B cell (primary cell): ENCODE data around the gene EFNA1. TPM values are rescaled to one million over a fixed set of nuclear protein-coding genes. Genes with fewer than 3 reads are reported as not detected.
"Not testable (repeated sequence)": the region's sequence is repeated elsewhere in the genome, so short reads cannot be mapped to it uniquely, and the experiment has no call there.

Experiments used
- ATAC-seq: fragments of 200-7000 bp; cut with Tn5 transposase; one replicate; pipeline ENCODE4 v1.10.0; 2021; ENCODE audit warnings: low read depth, mild to moderate bottlenecking, moderate number of reproducible peaks, moderate library complexity
- CTCF ChIA-PET: fragments of 350-600 bp; sonication (Branson Sonifier 250); formaldehyde crosslinking; loops from one replicate; lab custom pipeline; 2021; ENCODE audit warnings: antibody characterized with exemption, inconsistent platforms; lab: Charles Lee
- POLR2A ChIA-PET: fragments of 350-600 bp; sonication (Branson Sonifier 250); formaldehyde crosslinking; loops from one replicate; lab custom pipeline; 2021; ENCODE audit warnings: antibody characterized with exemption; lab: Charles Lee
- DNase-seq: peaks from one replicate; pipeline ENCODE4 v3.0.0; 2013
- H2AFZ ChIP-seq: 2 replicates; pipeline ENCODE4 v1.6.1; 2012; ENCODE audit warnings: mild to moderate bottlenecking, low read depth, low read length; ENCODE audit not compliant: insufficient read depth, poor library complexity, severe bottlenecking
- H3K27ac ChIP-seq, 2 donors: 1 replicate in 1 of 2; 2 replicates in 1 of 2; pipeline ENCODE4 v1.5.1; 2012 to 2013; ENCODE audit warnings: low read length in 2 of 2, mild to moderate bottlenecking in 2 of 2, moderate library complexity in 1 of 2
- H3K27me3 ChIP-seq, 4 experiments: fragments of 200-600 bp in 1 of 4; sonication (generic) in 1 of 4; replicated peaks in 1 of 4; 1 replicate in 2 of 4; 2 replicates in 2 of 4; pipeline versions ENCODE4 v1.6.1 to v1.7.0; 2013 to 2016; ENCODE audit warnings: low read length in 3 of 4, mild to moderate bottlenecking in 2 of 4, mixed read lengths in 1 of 4, moderate library complexity in 1 of 4; ENCODE audit not compliant: insufficient read depth in 4 of 4, control insufficient read depth in 3 of 4; ENCODE audit errors: control extremely low read depth in 1 of 4
- H3K36me3 ChIP-seq, 2 experiments: replicated peaks in 1 of 2; 1 replicate in 1 of 2; 2 replicates in 1 of 2; pipeline versions ENCODE4 v1.6.1 to v1.7.1; 2013; ENCODE audit warnings: low read length in 1 of 2; ENCODE audit not compliant: insufficient read depth in 2 of 2, control insufficient read depth in 1 of 2; ENCODE audit errors: control extremely low read depth in 1 of 2, extremely low read depth in 1 of 2
- H3K4me1 ChIP-seq, 2 donors: fragments of 200-600 bp in 1 of 2; sonication (generic) in 1 of 2; 1 replicate in 1 of 2; 2 replicates in 1 of 2; pipeline versions ENCODE4 v1.5.1 to v1.6.1; 2013 to 2017; ENCODE audit warnings: low read length in 2 of 2; ENCODE audit not compliant: control insufficient read depth in 2 of 2, insufficient read depth in 2 of 2
- H3K4me2 ChIP-seq: replicated peaks from 2 replicates; pipeline ENCODE3; 2012; ENCODE audit warnings: mild to moderate bottlenecking, low read depth, low read length; ENCODE audit not compliant: poor library complexity, severe bottlenecking
- H3K4me3 ChIP-seq, 5 experiments: fragments of 200-600 bp in 1 of 5; sonication (generic) in 1 of 5; 1 replicate in 3 of 5; 2 replicates in 2 of 5; pipeline versions ENCODE4 v1.5.1 to v1.7.0; 2011 to 2016; ENCODE audit warnings: low read length in 4 of 5, mild to moderate bottlenecking in 4 of 5, low read depth in 2 of 5, control low read depth in 1 of 5, moderate library complexity in 1 of 5; ENCODE audit not compliant: insufficient read depth in 1 of 5; ENCODE audit errors: control extremely low read depth in 1 of 5, extremely low read depth in 1 of 5
- H3K79me2 ChIP-seq: fragments of 200-600 bp; sonication (generic); one replicate; pipeline ENCODE4 v1.6.0; 2016; ENCODE audit warnings: low read length; ENCODE audit not compliant: control insufficient read depth, insufficient read depth
- H3K9ac ChIP-seq: fragments of 200-600 bp; sonication (generic); 2 replicates; pipeline ENCODE4 v1.6.1; 2017; ENCODE audit warnings: mild to moderate bottlenecking, low read length, moderate library complexity
- H3K9me3 ChIP-seq, 3 donors: one replicate each; pipeline versions ENCODE4 v1.6.1 to v1.7.1; 2013; ENCODE audit warnings: low read length in 2 of 3; ENCODE audit not compliant: control insufficient read depth in 2 of 3, insufficient read depth in 1 of 3; ENCODE audit errors: control extremely low read depth in 1 of 3
- H4K20me1 ChIP-seq: 2 replicates; pipeline ENCODE4 v1.6.0; 2012; ENCODE audit warnings: mild to moderate bottlenecking, low read length; ENCODE audit not compliant: insufficient read depth, control insufficient read depth, poor library complexity, severe bottlenecking
- H3K27ac Mint-ChIP-seq: one replicate; pipeline ENCODE4 v1.8.0; 2021; ENCODE audit warnings: mixed read lengths
- H3K27me3 Mint-ChIP-seq: one replicate; pipeline ENCODE4 v1.8.0; 2021; ENCODE audit warnings: mixed read lengths
- H3K4me1 Mint-ChIP-seq: one replicate; pipeline ENCODE4 v1.8.0; 2021; ENCODE audit warnings: mixed read lengths
- H3K4me3 Mint-ChIP-seq: one replicate; pipeline ENCODE4 v1.8.0; 2021; ENCODE audit warnings: mixed read lengths
- H3K9me3 Mint-ChIP-seq: one replicate; pipeline ENCODE4 v1.8.0; 2022; ENCODE audit warnings: mixed read lengths; ENCODE audit not compliant: insufficient read depth
- WGBS: methylation state at CpG from one replicate; pipeline ENCODE4 v1.1.5; 2013; ENCODE audit warnings: missing lambda C conversion rate; ENCODE audit not compliant: insufficient coverage; 5-methylcytosine and 5-hydroxymethylcytosine counted together
- intact Hi-C: fragments of 100-400 bp; cut with micrococcal nuclease; formaldehyde crosslinking; loops from one replicate; pipeline ENCODE4 v1.10.0; 2022
- polyA plus RNA-seq: library from polyadenylated mRNA; depleted of rRNA; stranded (reverse); fragments of >200 nt; gene quantifications from 2 replicates; pipeline ENCODE4 v1.2.3, GENCODE V29; 2012
- total RNA-seq, 2 donors: library from RNA; stranded (reverse); fragments of 120-200 nt in 1 of 2; gene quantifications; 1 replicate in 1 of 2; 2 replicates in 1 of 2; pipeline versions ENCODE4 v1.2.3 to v1.2.4, GENCODE V29; 2013 to 2022

The EFNA1 gene
- total and polyA plus RNA-seq, 2 donors (not counting 1 experiment from before 2014, with no cell fraction given): 0.28 TPM; not detected in 1

- peaks cover 0 to 10% (median 0%) of the 10 kb centered on the region in 3 donors for H3K9me3 ChIP-seq
- H3K27ac ChIP-seq, intact Hi-C loops, H3K4me2 ChIP-seq, POLR2A ChIA-PET, H3K27ac Mint-ChIP-seq, H3K9me3 Mint-ChIP-seq, H3K27me3 ChIP-seq, H3K4me3 Mint-ChIP-seq, H3K27me3 Mint-ChIP-seq, H2AFZ ChIP-seq, H3K36me3 ChIP-seq, H3K79me2 ChIP-seq, DNase-seq, H3K4me3 ChIP-seq, ATAC-seq, H3K9ac ChIP-seq, H4K20me1 ChIP-seq: not testable (repeated sequence)
- peaks cover 16% of the 10 kb centered on the region for H3K4me1 Mint-ChIP-seq
- WGBS: no CpG with 5 or more reads among the region's 4 CpGs
- H3K4me1 ChIP-seq: peaks cover 10 to 22% of the 10 kb centered on the region in 2 donors
- CTCF ChIA-PET: interaction anchor here (1.1 to 2.9 kb wide), 5 partner anchors 9 to 72 kb away, joined by 3 to 13 read pairs (median 5); partner anchors contain the start of gene KRTCAP2
Observed at GRCh38 chr1:155163785-155164184, 36.1 kb downstream of the EFNA1 start.

GRCh38 chr1:155164625-155165024 lies 36.9 kb downstream of the EFNA1 start:
- H3K27ac Mint-ChIP-seq, H3K4me3 Mint-ChIP-seq: not testable (repeated sequence)
- intact Hi-C loops: loop anchor here (5.0 kb wide), 1 partner anchor 37 kb away; the partner anchor contains the start of gene EFNA1

More at GRCh38 chr1:155164625-155165024, 36.9 kb downstream of the EFNA1 start:
- not testable (repeated sequence) for H3K27ac ChIP-seq, H4K20me1 ChIP-seq, H3K9ac ChIP-seq, DNase-seq, H2AFZ ChIP-seq, H3K27me3 ChIP-seq, H3K4me3 ChIP-seq, H3K27me3 Mint-ChIP-seq, H3K4me2 ChIP-seq, ATAC-seq, H3K79me2 ChIP-seq, H3K9me3 Mint-ChIP-seq
- H3K4me1 Mint-ChIP-seq: peaks cover 20% of the 10 kb centered on the region
- WGBS: 100% methylated on average over 4 of the region's 11 CpGs
- POLR2A ChIA-PET: interaction anchor here (0.7 kb wide), 1 partner anchor 28 kb away, joined by 8 read pairs; no protein-coding TSS in a partner anchor
- CTCF ChIA-PET: interaction anchor here (0.6 to 2.9 kb wide), 6 partner anchors 8 to 512 kb away, joined by 3 to 13 read pairs (median 4); partner anchors contain the start of gene KRTCAP2
- peaks cover 10 to 22% of the 10 kb centered on the region in 2 donors for H3K4me1 ChIP-seq
- H3K9me3 ChIP-seq: peaks cover 0 to 10% (median 0%) of the 10 kb centered on the region in 3 donors
- H3K36me3 ChIP-seq: peaks cover 0 to 10% of the 10 kb centered on the region in 2 experiments
